Caco-2 (cell line): ENCODE data around the gene STAT4. TPM values are rescaled to one million over a fixed set of nuclear protein-coding genes. Genes with fewer than 3 reads are reported as not detected.

Experiments
- Bru-seq: library from RNA; stranded (reverse); fragments of 400-500 nt; gene quantifications from one replicate; lab custom pipeline; 2021; lab: Mats Ljungman, UMichigan
- BruChase-seq, 2 experiments: library from RNA; stranded (reverse); fragments of 400-500 nt; gene quantifications; one replicate each; lab custom pipeline; 2021; lab: Mats Ljungman, UMichigan
- BruUV-seq: library from RNA; stranded (reverse); fragments of 400-500 nt; replicated peaks from 2 replicates; lab custom pipeline; 2021; lab: Mats Ljungman, UMichigan
- CTCF ChIA-PET: fragments of 300-600 bp; sonication (Branson Sonifier 250); formaldehyde crosslinking; loops from one replicate; lab custom pipeline; 2022; ENCODE audit warnings: antibody characterized with exemption; lab: Charles Lee
- POLR2A ChIA-PET: fragments of 300-600 bp; sonication (Branson Sonifier 250); formaldehyde crosslinking; loops from one replicate; lab custom pipeline; 2022; ENCODE audit warnings: antibody characterized with exemption; lab: Charles Lee
- DNase-seq, 2 experiments: peaks; one replicate each; pipeline versions ENCODE4 v3.0.0 to v3.0.0-alpha.2; 2020 to 2022
- H3K27me3 ChIP-seq: replicated peaks from 2 replicates; pipeline ENCODE4 v1.6.0; 2011; ENCODE audit warnings: low read length; ENCODE audit not compliant: control insufficient read depth, insufficient read depth
- H3K36me3 ChIP-seq: 2 replicates; pipeline ENCODE4 v1.5.1; 2011; ENCODE audit warnings: low read length; ENCODE audit not compliant: control insufficient read depth, insufficient read depth
- H3K4me1 ChIP-seq: fragments of 250-450 bp; sonication (Bioruptor Pico); 2 replicates; pipeline ENCODE4 v1.5.1; 2020; ENCODE audit warnings: mild to moderate bottlenecking
- H3K4me3 ChIP-seq: 2 replicates; pipeline ENCODE4 v1.5.1; 2011; ENCODE audit warnings: low read depth, mild to moderate bottlenecking, control low read depth, low read length
- H3K9me3 ChIP-seq: fragments of 250-450 bp; sonication (Bioruptor Pico); 2 replicates; pipeline ENCODE4 v1.5.1; 2020; ENCODE audit warnings: mild to moderate bottlenecking, moderate library complexity
- H3K27ac Mint-ChIP-seq: one replicate; pipeline ENCODE4 v1.8.0; 2022; ENCODE audit warnings: mixed read lengths; ENCODE audit not compliant: unreplicated experiment
- H3K27me3 Mint-ChIP-seq: one replicate; pipeline ENCODE4 v1.8.0; 2022; ENCODE audit warnings: mixed read lengths; ENCODE audit not compliant: insufficient read depth, unreplicated experiment
- H3K36me3 Mint-ChIP-seq: one replicate; pipeline ENCODE4 v1.8.0; 2022; ENCODE audit warnings: mild to moderate bottlenecking, mixed read lengths; ENCODE audit not compliant: insufficient read depth, unreplicated experiment
- H3K4me1 Mint-ChIP-seq: one replicate; pipeline ENCODE4 v1.8.0; 2022; ENCODE audit warnings: low read depth, mixed read lengths; ENCODE audit not compliant: unreplicated experiment
- H3K4me3 Mint-ChIP-seq: one replicate; pipeline ENCODE4 v1.8.0; 2022; ENCODE audit warnings: mild to moderate bottlenecking, moderate library complexity, mixed read lengths; ENCODE audit not compliant: unreplicated experiment
- H3K9me3 Mint-ChIP-seq: one replicate; pipeline ENCODE4 v1.8.0; 2022; ENCODE audit warnings: mixed read lengths; ENCODE audit not compliant: unreplicated experiment
- intact Hi-C: fragments of 100-400 bp; cut with micrococcal nuclease; formaldehyde crosslinking; loops from one replicate; pipeline ENCODE4 v1.10.0; 2022; ENCODE audit not compliant: unreplicated experiment
- long read RNA-seq: library from polyadenylated mRNA; stranded (forward); transcript quantifications from one replicate; pipeline ENCODE4 v2.0.0, GENCODE V29; 2022
- total RNA-seq: library from RNA; stranded (reverse); gene quantifications from 2 replicates; pipeline ENCODE4 v1.2.3, GENCODE V29; 2022
- TF ChIP-seq, protein P1 (sequence below), 2 experiments: fragments of 200-600 bp in 1 of 2; IDR thresholded peaks; 1 replicate in 1 of 2; 2 replicates in 1 of 2; pipeline versions ENCODE4 v1.5.1 to v1.8.0; 2011 to 2022; ENCODE audit warnings: antibody characterized with exemption in 1 of 2, control low read depth in 1 of 2, inconsistent platforms in 1 of 2, low read depth in 1 of 2, low read length in 1 of 2, mild to moderate bottlenecking in 1 of 2, moderate library complexity in 1 of 2; ENCODE audit not compliant: insufficient read depth in 1 of 2, severe bottlenecking in 1 of 2, unreplicated experiment in 1 of 2

Gene STAT4, protein sequence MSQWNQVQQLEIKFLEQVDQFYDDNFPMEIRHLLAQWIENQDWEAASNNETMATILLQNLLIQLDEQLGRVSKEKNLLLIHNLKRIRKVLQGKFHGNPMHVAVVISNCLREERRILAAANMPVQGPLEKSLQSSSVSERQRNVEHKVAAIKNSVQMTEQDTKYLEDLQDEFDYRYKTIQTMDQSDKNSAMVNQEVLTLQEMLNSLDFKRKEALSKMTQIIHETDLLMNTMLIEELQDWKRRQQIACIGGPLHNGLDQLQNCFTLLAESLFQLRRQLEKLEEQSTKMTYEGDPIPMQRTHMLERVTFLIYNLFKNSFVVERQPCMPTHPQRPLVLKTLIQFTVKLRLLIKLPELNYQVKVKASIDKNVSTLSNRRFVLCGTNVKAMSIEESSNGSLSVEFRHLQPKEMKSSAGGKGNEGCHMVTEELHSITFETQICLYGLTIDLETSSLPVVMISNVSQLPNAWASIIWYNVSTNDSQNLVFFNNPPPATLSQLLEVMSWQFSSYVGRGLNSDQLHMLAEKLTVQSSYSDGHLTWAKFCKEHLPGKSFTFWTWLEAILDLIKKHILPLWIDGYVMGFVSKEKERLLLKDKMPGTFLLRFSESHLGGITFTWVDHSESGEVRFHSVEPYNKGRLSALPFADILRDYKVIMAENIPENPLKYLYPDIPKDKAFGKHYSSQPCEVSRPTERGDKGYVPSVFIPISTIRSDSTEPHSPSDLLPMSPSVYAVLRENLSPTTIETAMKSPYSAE
- total RNA-seq (0.19 and 0.48 TPM in 2 replicates), Bru-seq, nascent RNA (percentile 15 among the genes with signal in this experiment), BruChase-seq, experiment 1, labeled RNA remaining after a 2-hour chase (percentile 24 among the genes with signal in this experiment), BruChase-seq, experiment 2, labeled RNA remaining after a 6-hour chase (percentile 17 among the genes with signal in this experiment)
- long read RNA-seq = 0 reads

DNA sequence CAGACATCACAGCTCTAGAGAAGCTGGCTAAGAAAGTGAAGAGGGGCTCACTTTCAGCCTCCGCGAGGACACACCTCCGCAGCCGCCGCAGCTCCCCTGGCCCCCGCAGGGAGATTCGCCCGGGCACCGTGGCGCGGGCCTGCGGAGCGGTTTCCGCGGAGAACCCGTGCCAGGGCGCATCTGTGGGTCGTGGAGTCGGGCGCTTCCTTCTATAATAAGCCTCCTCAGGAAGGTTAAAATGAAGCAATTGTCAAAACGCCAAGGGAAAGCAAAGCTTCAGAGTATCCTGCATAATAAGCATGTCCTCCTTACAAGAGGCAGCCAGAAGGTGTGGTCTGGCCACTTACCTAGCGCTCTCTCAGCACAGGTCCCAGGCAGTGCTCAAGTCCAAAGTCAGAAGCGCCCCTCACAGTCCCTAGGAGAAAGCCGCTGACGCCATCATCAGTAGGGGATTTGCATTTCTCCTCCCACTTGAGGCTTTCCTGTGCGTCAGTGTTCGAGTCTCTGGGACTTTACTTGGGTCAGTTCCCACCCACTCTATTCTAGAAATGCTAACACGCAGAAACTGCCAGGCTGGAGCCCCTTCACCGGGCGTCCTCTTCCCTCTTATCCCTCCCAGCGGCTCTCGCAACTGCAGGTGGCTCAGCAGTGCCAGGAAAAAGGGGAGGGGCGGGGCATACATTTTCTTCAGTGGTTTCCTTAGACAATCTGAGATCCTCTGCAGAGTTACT is at the start of gene STAT4:
Gene STAT4 (minus strand): TSS at position 395 of the 731 bp plus-strand sequence. CDS start 2,791 bp downstream, outside the sequence.
- no peaks in the 10 kb centered on the region for H3K4me1 ChIP-seq
- Mint-ChIP-seq H3K27ac (no peak within 1 kb of the TSS), H3K27me3 (peaks cover 7% of the 10 kb centered on the region), H3K4me3 (peak within 1 kb of the TSS; percentile 70), H3K9me3 (no peaks in the 10 kb centered on the region), H3K36me3 (no peaks in the 10 kb centered on the region), H3K4me1 (peaks cover 5% of the 10 kb centered on the region)
- TF ChIP-seq, protein P1, sequence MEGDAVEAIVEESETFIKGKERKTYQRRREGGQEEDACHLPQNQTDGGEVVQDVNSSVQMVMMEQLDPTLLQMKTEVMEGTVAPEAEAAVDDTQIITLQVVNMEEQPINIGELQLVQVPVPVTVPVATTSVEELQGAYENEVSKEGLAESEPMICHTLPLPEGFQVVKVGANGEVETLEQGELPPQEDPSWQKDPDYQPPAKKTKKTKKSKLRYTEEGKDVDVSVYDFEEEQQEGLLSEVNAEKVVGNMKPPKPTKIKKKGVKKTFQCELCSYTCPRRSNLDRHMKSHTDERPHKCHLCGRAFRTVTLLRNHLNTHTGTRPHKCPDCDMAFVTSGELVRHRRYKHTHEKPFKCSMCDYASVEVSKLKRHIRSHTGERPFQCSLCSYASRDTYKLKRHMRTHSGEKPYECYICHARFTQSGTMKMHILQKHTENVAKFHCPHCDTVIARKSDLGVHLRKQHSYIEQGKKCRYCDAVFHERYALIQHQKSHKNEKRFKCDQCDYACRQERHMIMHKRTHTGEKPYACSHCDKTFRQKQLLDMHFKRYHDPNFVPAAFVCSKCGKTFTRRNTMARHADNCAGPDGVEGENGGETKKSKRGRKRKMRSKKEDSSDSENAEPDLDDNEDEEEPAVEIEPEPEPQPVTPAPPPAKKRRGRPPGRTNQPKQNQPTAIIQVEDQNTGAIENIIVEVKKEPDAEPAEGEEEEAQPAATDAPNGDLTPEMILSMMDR (IDR thresholded peaks at IDR 0.05; ENCODE audit: insufficient read depth in 1 of 2, low read depth in 1 of 2, low read length in 1 of 2, severe bottlenecking in 1 of 2, unreplicated experiment in 1 of 2) = no peak
- POLR2A ChIA-PET = interaction anchor here (1.0 kb wide), 1 partner anchor 99 kb away, joined by 3 read pairs; no protein-coding TSS in a partner anchor
- intact Hi-C loops = no loop called here
- CTCF ChIA-PET = interaction anchor here (1.0 to 1.7 kb wide), 2 partner anchors 15 to 98 kb away, joined by 3 to 13 read pairs; no protein-coding TSS in a partner anchor
- peak within 1 kb of the TSS; percentile 25 for H3K4me3 ChIP-seq
- H3K27me3 ChIP-seq = no peaks in the 10 kb centered on the region
- H3K36me3 ChIP-seq = no peaks in the 10 kb centered on the region
- BruUV-seq = no TSS peak
- DNase-seq = peak in 1 of 2 experiments; percentile 24
- H3K9me3 ChIP-seq = no peaks in the 10 kb centered on the region

DNA sequence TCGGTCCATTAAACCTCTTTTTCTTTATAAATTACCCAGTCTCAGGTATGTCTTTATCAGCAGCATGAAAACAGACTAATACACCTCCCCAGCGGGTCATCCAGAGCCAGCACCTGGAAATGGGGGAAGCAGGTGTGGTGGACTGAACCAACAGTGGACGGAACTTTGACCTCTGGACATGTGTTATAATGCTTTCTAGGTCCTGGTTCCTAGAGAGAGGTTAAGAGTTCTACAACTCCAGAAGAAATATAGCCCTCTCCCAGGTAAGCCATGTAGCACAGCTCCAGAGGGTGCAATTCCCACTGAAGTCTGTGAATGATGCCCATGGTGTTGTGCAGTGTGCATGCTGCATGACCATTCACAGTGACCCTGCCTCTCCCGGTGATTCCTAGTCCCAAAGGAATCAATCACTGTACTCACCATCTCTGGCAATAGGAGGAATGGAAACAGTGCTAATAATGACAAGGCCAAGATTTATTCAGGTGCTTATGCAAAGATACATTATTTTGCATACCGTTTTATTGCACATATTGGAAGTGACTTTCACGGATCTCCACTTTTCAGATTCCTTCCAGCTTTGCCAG is 49.2 kb upstream of the STAT4 start:
- Mint-ChIP-seq H3K4me1 (no peaks in the 10 kb centered on the region), H3K27me3 (no peaks in the 10 kb centered on the region), H3K4me3 (no peak overlapping the region), H3K9me3 (no peaks in the 10 kb centered on the region), H3K27ac (no peak overlapping the region), H3K36me3 (no peaks in the 10 kb centered on the region)
- ChIA-PET CTCF (no interaction called here), POLR2A (no interaction called here)
- no peak overlapping the region for H3K4me3 ChIP-seq
- no peaks in the 10 kb centered on the region for H3K4me1 ChIP-seq
- no peaks in the 10 kb centered on the region for H3K36me3 ChIP-seq
- H3K9me3 ChIP-seq = no peaks in the 10 kb centered on the region
- BruUV-seq = no TSS peak
- TF ChIP-seq, protein P1 (IDR thresholded peaks at IDR 0.05; ENCODE audit: insufficient read depth in 1 of 2, low read depth in 1 of 2, low read length in 1 of 2, severe bottlenecking in 1 of 2, unreplicated experiment in 1 of 2) = no peak
- intact Hi-C loops = no loop called here
- DNase-seq = no peak
- no peaks in the 10 kb centered on the region for H3K27me3 ChIP-seq
